HEK293T (cell line): ENCODE results near the gene DHCR7.

ENCODE experiments used
- BHLHE40 ChIP-seq: fragments of 450-650 bp; IDR thresholded peaks from 2 replicates; pipeline ENCODE4 v1.6.1; 2016; ENCODE audit warnings: mild to moderate bottlenecking, moderate library complexity, borderline replicate concordance
- CTBP1 ChIP-seq: fragments of 450-650 bp; IDR thresholded peaks from 2 replicates; pipeline ENCODE4 v1.6.1; 2016; ENCODE audit warnings: borderline replicate concordance
- ELF4 ChIP-seq: fragments of 450-650 bp; IDR thresholded peaks from 2 replicates; pipeline ENCODE4 v1.6.1; 2017; ENCODE audit warnings: antibody characterized with exemption
- FOXK2 ChIP-seq: fragments of 450-650 bp; IDR thresholded peaks from 2 replicates; pipeline ENCODE4 v1.6.1; 2016; ENCODE audit warnings: mild to moderate bottlenecking
- FOXM1 ChIP-seq: fragments of 450-650 bp; IDR thresholded peaks from 2 replicates; pipeline ENCODE4 v1.6.1; 2017; ENCODE audit warnings: mild to moderate bottlenecking, borderline replicate concordance
- L3MBTL2 ChIP-seq: fragments of 450-650 bp; conservative IDR thresholded peaks from 2 replicates; pipeline ENCODE4 v1.6.1; 2016; ENCODE audit warnings: mild to moderate bottlenecking
- SP1 ChIP-seq: fragments of 450-650 bp; IDR thresholded peaks from 2 replicates; pipeline ENCODE4 v1.6.1; 2017

- TF ChIP-seq FOXM1 (no peak), BHLHE40 (no peak), ELF4 (no peak), SP1 (no peak), FOXK2 (no peak), CTBP1 (no peak), L3MBTL2 (no peak)
Observed at GRCh38 chr11:71490731-71491390, 42.7 kb upstream of the DHCR7 start.
